Omental fat pad (tissue), 4 donors: ENCODE measurements around the gene C12orf60. TPM values are rescaled to one million over a fixed set of nuclear protein-coding genes. Genes with fewer than 3 reads are reported as not detected.

Experiments used
- ATAC-seq: fragments of 150-250 bp; one replicate; pipeline ENCODE4 v1.9.1; 2016; ENCODE audit warnings: mild to moderate bottlenecking, moderate library complexity; ENCODE audit not compliant: low FRiP score
- DNase-seq: peaks from one replicate; pipeline ENCODE4 v3.0.0-alpha.2; 2019; ENCODE audit warnings: low spot score
- total RNA-seq, 4 donors: library from RNA; depleted of rRNA; stranded (reverse); fragments of >200 nt; gene quantifications; one replicate each; pipeline ENCODE4 v1.1.0, GENCODE V29; 2016
- TF ChIP-seq, protein P1 (sequence below), 3 donors: fragments of 450-650 bp; IDR thresholded peaks; one replicate each; pipeline ENCODE4 v1.5.1; 2016 to 2017; ENCODE audit warnings: antibody characterized with exemption in 3 of 3, mild to moderate bottlenecking in 3 of 3, moderate library complexity in 2 of 3

The C12orf60 gene
- total RNA-seq, 4 donors from 2014 or later, result 0.36 to 1.6 (median 0.56) TPM; not detected in 1

DNA sequence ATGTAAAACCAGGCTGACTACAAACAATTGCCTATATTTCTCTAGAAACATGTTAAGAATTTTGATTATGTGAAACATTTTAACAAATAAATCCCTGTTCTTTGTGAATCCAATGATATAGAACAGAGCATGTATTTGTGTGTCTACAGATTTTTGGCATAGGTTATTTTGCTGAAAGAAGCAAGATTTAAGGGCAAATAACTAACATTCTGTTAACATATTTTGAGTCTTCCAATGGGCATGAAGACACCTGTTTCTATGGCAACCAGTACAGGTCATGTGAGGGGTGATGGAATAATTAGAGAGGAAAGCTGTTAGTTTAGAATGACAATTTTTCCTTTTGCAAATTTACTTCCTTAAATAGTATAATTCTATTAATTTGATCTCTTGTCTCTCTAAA is 31.0 kb downstream of the C12orf60 start:
- ATAC-seq, result no peak
- TF ChIP-seq, protein P1, sequence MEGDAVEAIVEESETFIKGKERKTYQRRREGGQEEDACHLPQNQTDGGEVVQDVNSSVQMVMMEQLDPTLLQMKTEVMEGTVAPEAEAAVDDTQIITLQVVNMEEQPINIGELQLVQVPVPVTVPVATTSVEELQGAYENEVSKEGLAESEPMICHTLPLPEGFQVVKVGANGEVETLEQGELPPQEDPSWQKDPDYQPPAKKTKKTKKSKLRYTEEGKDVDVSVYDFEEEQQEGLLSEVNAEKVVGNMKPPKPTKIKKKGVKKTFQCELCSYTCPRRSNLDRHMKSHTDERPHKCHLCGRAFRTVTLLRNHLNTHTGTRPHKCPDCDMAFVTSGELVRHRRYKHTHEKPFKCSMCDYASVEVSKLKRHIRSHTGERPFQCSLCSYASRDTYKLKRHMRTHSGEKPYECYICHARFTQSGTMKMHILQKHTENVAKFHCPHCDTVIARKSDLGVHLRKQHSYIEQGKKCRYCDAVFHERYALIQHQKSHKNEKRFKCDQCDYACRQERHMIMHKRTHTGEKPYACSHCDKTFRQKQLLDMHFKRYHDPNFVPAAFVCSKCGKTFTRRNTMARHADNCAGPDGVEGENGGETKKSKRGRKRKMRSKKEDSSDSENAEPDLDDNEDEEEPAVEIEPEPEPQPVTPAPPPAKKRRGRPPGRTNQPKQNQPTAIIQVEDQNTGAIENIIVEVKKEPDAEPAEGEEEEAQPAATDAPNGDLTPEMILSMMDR (IDR thresholded peaks at IDR 0.05), result no peak
- DNase-seq, result no peak

DNA sequence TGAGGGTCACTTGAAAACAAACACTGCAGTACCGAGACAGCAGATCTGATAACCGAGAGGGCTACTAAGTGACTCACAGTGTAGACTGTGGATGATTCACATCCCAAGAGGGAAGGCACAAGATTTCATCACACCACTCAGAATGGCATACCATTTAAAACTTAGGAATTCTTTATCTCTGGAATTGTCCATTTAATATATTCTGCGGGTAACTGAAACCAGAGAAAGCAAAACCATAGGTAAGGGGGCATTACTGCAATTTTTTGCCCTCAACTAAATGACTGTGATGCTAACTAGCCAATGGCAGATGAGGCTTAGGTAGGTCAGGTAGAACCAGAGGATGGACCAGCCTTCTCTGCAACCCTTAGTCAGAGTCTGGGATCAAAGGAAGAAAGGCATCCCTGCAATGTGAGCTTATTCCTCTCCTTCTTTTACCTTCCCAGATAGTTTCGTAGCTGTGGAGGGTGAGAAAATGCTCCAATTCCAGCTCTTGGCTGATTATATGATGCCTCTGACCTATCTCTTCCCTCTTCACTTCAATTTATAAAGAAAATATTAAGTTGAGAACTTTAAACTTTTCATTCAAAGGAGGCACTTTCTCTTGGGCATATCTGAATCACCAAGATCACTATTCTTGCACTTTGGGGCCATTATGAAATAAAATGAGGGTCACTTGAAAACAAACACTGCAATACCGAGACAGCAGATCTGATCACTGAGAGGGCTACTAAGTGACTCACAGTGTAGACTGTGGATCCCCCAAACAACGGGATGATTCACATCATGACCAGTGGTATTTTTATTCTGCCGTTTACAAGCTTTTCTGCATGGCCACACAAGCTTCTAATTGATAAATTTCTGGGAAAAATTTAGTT is 33.1 kb downstream of the C12orf60 start:
- ATAC-seq, result peak; percentile 92
- DNase-seq, result no peak
- TF ChIP-seq, protein P1 (IDR thresholded peaks at IDR 0.05), result no peak

DNA sequence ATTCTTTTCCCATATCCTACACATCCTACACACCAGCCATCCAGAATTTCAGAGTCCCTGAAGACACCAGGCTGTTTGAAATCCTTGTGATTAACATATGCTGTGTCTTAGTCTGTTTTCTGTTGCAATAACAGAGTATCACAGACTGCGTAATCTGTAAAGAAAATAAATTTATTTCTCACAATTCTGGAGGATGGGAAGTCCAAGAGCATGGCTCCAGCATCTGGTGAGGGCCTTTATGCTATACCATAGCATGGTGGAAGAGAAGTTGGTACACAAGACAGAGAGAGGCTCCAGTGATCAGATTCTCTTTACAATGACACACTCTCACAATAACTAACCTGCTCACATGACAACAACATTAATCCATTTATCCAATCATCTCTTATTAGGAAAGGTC is 35.8 kb downstream of the C12orf60 start:
- TF ChIP-seq, protein P1 (IDR thresholded peaks at IDR 0.05), result no peak

DNA sequence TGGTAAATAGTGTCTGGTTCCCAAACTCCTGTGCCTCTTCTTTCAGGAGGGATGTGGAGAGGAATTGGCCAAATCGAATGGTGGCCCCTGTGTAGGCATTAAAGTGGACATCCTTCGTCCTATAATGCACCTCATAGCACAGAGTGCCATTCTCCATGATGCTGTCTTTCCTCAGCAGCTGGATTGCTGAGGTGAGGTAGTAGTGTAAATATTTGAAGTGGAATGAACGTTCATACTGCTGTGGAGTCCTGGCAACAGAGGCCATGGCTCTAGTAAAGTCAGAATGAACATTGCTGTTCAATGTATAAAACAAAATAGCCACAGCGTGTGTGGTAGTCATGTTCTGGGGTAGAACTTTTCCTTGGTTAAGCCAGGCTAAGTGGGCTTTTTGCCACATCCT is 37.1 kb downstream of the C12orf60 start:
- DNase-seq, result no peak
- ATAC-seq, result no peak
- TF ChIP-seq, protein P1 (IDR thresholded peaks at IDR 0.05), result no peak

More for the DNA sequence above, 35.8 kb downstream of the C12orf60 start:
- DNase-seq (no peak), ATAC-seq (no peak)

DNA sequence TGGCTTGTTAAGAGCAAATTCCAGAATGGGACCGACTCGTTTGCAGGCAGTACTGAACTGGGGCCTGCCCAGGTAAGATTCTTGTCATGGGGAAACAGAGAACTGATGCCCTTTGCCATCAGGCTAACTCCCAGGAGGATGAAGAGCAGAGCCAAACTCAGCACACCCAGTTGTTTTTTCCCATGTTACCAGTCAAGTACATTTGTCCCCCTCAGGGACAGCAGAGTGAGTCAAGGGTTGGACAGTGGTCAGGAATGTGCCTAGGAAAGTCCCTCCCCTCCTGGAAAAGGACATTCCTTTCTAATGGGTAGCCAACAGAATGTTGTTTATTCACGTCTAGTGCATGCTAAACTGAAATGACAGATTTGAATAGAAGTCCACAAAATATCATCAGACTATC is 38.3 kb downstream of the C12orf60 start:
- TF ChIP-seq, protein P1 (IDR thresholded peaks at IDR 0.05), result no peak
- DNase-seq, result no peak
- ATAC-seq, result peak; percentile 38

DNA sequence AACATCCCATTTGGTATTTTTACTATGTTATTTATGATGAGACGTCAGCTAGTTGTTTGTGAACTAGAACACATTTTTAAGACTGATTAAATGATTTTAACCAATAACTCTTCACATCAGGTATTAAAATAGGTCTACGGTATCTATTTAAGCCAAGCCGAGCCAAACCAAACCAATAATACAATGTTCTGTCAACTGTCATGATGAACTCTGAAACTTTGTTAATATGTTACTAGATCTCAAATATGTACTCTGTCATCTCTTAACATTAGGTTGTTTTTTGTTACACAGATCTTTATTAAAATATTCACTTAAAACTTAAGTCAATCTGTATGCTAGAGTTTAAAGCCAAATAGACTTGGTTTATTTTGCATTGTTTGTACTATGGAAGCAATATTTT is 38.8 kb downstream of the C12orf60 start:
- DNase-seq (no peak), ATAC-seq (no peak)
- TF ChIP-seq, protein P1 (IDR thresholded peaks at IDR 0.05), result no peak

DNA sequence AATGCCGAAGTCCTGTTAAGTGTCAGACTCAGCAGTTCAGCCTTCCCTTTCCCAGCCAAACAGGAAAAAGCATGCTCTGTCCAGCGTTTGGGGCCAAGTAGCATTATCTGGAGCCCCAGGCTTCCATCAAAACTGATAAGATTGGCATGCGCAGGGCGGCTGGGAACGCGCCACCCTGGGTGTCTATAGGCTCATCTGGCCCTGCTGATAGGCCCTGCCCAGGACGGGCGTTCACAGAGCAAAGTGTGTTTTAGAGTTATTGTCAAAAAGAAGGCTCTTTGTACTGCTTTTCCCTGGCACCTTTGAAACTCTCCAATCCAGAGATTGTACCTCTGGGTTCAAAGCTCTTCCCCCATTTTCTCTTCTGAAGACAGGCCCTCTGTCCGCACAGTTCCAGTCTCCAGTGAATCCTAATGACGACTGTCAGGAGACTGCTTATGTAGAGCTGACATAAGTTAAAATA is 40.0 kb downstream of the C12orf60 start, which contains the start of gene ART4:
ART4 (minus strand) TSS at position 102 of the 463 bp plus-strand sequence. CDS start 413 bp downstream, outside the sequence.
- DNase-seq (no peak), ATAC-seq (no peak)
- TF ChIP-seq, protein P1 (IDR thresholded peaks at IDR 0.05), result no peak
